GM19467 (cell line): ENCODE results near the gene PSMD12.
"Not testable (repeated sequence)": the region's sequence is repeated elsewhere in the genome, so short reads cannot be mapped to it uniquely, and the experiment has no call there.

Experiments
- ATAC-seq: cut with Tn5 transposase; IDR thresholded peaks from one replicate; pipeline ENCODE4 v1.9.1; 2021; ENCODE audit warnings: mild to moderate bottlenecking, moderate library complexity; ENCODE audit not compliant: unreplicated experiment

The PSMD12 gene

DNA sequence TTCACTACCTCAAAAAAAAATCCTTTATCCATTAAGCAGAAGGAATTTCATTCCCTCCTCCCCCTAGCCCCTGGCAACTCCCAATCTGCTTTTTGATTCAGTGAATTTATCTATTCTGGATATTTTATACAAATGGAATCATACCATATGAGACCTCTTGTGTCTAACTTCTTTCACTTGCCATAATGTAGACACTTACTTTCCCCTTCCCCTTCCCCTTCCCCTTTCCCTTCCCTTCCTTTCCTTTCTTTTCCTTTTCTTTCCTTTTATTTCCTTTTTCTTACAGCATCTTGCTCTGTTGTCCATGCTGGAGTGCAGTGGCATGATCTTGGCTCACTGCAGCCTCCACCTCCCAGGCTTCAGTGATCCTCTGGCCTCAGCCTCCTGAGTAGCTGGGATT is 50.5 kb downstream of the PSMD12 start:
- no peak for ATAC-seq

DNA sequence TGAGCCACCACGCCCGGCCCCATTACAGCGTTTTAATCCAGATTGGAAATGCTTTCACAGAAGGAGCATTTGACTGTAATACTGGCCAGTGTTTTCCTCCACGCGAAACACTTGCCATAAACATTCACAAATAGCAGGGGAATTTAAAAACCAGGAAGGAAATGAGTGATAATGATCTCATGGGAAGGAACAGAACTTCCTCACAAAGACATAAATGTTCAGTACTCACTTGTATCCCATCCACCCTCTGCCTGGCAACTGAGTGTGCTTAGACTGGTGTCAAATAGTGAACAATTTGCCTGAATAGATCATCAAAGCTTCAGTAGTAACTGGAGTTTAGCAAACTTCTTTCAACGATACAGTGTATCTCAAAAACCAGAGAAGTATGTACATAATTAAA is 54.1 kb downstream of the PSMD12 start:
- no peak for ATAC-seq

GRCh38 chr17:67311575-67311974 is 54.8 kb downstream of the PSMD12 start:
- no peak for ATAC-seq

GRCh38 chr17:67310406-67310805 is 56.0 kb downstream of the PSMD12 start:
- no peak for ATAC-seq

- not testable (repeated sequence) for ATAC-seq
Observed at GRCh38 chr17:67305446-67306235, 60.7 kb downstream of the PSMD12 start.

DNA sequence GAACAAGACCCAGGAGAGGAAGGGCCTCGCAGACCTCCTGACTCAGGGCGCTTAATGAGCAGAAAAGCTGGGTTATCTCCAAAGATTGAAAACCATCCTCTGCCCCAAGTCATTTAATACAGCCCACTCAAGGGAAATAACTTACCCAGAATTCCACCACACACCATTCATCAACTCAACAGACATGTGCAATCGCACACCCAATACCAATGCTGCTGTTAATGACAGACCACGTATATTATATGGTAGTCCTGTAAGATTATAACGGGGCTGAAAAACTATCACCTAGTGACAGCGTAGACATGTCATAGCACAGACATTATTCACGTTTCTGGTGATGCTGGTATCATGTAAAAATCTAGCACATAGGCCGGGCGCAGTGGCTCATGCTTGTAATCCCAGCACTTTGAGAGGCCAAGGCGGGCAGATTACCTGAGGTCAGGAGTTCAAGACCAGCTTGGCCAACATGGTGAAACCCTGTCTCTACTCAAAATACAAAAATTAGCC is 68.9 kb downstream of the PSMD12 start:
- ATAC-seq: no peak

- no peak for ATAC-seq
Observed at GRCh38 chr17:67294451-67295199, 71.8 kb downstream of the PSMD12 start.

DNA sequence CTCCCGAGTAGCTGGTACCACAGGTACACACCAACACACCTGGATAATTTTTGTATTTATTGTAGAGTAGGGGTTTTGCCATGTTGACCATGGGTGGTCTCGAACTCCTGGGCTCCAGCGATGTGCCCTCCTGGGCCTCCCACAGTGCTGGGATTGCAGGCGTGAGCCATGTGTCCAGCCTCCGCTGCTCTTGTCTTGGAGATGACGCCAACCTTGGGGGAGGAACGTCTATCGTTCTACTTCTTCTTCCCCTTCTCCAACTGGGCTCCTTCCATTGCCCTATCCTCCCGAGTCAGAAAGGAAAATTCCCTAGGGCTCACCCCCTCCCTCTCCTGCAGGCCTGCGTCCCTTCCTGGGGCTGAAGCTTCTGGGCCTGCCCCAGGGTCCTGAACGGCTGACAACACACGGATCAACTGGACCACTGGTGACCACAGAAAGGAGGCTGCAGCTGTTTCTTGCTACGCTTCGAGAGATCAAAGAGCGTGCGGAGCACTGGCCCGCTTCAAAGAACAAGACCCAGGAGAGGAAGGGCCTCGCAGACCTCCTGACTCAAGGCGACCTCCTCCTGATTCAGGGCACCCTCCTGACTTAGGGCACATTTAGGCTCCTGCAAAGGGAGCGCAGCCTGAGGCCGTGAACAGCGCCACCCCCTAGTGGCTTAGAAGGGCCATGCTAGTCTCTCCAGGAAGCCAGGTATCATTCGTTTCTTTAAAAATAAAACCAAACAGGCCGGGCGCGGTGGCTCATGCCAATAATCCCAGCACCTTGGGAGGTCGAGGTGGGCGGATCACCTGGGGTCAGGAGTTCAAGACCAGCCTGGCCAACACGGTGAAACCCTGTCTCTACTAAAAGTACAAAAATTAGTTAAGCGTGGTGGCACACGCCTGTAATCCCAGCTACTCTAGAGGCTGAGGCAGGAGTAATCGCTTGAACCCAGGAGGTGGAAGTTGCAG is 72.8 kb downstream of the PSMD12 start:
- ATAC-seq: peak; percentile 66

DNA sequence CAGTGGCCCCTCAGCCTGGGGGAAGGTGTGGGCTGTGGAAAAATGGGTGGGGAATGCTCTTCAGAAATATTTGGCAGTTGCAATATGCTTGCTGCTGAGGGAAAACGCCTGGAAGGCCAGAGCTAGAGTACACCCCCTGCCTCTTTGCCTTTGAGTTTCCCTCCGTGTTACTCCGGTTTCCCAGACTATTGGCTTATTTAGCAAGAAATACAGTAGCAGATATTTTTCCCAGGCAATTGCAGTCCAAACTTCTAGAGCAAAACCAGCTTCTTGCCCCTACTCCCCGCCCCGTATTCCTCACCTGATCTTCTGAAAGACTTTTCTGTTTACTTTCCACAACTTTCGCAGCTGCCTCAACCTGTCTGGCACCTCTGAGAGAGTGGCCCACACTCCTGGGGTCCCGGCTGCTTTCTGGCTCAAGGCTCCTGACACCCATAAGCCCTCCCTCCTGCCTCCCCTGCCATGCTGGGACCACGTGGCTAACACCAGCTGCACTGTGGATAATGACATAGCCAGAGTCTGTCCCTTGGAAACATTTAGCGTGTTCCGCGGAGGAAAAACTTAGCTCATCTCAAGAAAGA is 75.6 kb downstream of the PSMD12 start:
- no peak for ATAC-seq

DNA sequence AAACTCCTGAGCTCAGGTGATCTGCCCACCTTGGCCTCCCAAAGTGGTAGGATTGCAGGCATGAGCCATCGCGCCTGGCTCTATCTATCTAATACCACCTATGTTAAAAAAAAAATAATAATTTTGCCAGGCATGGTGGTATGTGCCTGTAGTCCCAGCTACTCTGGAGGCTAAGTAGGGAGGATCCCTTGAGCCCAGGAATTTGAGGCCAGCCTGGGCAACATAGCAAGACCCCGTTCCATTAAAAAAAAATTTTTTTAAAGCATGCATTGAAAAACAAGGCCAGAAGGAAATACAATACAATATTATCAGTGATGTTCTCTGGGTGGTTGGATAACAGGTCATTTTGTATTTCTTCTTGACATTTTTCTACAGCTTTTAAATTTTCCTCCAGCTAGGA is 76.1 kb downstream of the PSMD12 start:
- no peak for ATAC-seq

- ATAC-seq: no peak
Observed at GRCh38 chr17:67289181-67289876, 77.0 kb downstream of the PSMD12 start.
